Stomach smooth muscle (tissue), 2 donors: Measurements from ENCODE around the gene ERH.
A peak's percentile ranks its signal among the peaks of the same experiment; 100 is the strongest.

ENCODE experiments used
- H3K27ac ChIP-seq: one replicate; pipeline ENCODE4 v1.7.0; 2013; ENCODE audit warnings: mild to moderate bottlenecking, low read length, inconsistent platforms
- H3K27me3 ChIP-seq, 2 donors: one replicate each; pipeline ENCODE4 v1.7.0; 2013; ENCODE audit warnings: low read length in 2 of 2; ENCODE audit not compliant: insufficient read depth in 2 of 2, control insufficient read depth in 1 of 2
- H3K36me3 ChIP-seq, 2 donors: one replicate each; pipeline ENCODE4 v1.7.0; 2013; ENCODE audit warnings: low read length in 2 of 2; ENCODE audit not compliant: control insufficient read depth in 2 of 2, insufficient read depth in 2 of 2
- H3K4me1 ChIP-seq: one replicate; pipeline ENCODE4 v1.7.0; 2013; ENCODE audit warnings: low read length; ENCODE audit not compliant: control insufficient read depth, insufficient read depth
- H3K4me3 ChIP-seq, 2 donors: one replicate each; pipeline ENCODE4 v1.7.0; 2013; ENCODE audit warnings: low read length in 2 of 2
- H3K9ac ChIP-seq, 2 donors: one replicate each; pipeline ENCODE4 v1.7.0; 2013; ENCODE audit warnings: low read length in 2 of 2, mild to moderate bottlenecking in 1 of 2
- H3K9me3 ChIP-seq, 2 donors: one replicate each; pipeline ENCODE4 v1.7.0; 2013; ENCODE audit warnings: low read length in 2 of 2; ENCODE audit not compliant: control insufficient read depth in 2 of 2
- donor health status: healthy.
- donor health status: Pancreatic carcinoma.

Gene ERH

DNA sequence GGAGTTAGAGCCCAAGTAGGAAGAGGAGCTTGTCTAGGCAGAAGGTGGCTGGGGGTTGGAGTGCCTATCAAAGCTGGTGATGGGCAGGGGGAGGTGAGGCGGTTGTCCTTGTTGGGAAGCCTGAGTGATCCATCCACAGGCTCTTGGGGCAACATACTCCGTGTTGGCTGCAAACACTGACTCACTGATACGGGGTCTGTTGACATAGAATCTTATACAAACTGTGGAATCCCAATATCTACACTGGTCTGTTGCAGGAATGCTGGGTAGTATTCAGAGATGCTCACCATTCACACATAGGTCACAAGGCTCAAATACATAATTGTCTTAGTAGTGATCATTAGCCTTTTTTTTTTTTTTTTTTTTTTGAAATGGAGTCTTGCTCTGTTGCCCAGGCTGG lies 26.0 kb downstream of the ERH start:
- no peak overlapping the region for H3K27ac ChIP-seq
- no peak overlapping the region for H3K4me3 ChIP-seq
- H3K36me3 ChIP-seq: peaks cover 10 to 16% of the 10 kb centered on the region in 2 donors
- H3K27me3 ChIP-seq: no peaks in the 10 kb centered on the region
- no peaks in the 10 kb centered on the region for H3K9me3 ChIP-seq
- no peaks in the 10 kb centered on the region for H3K4me1 ChIP-seq
- H3K9ac ChIP-seq: no peak overlapping the region

- Histone ChIP-seq H3K27ac (no peak overlapping the region), H3K9ac (no peak overlapping the region), H3K9me3 (no peaks in the 10 kb centered on the region), H3K36me3 (peaks cover 0 to 6% of the 10 kb centered on the region in 2 donors), H3K4me3 (no peak overlapping the region), H3K4me1 (no peaks in the 10 kb centered on the region), H3K27me3 (no peaks in the 10 kb centered on the region)
These were observed 28.0 kb downstream of the ERH start for GRCh38 chr14:69370061-69370460.

- H3K27ac ChIP-seq: no peak overlapping the region
- no peaks in the 10 kb centered on the region for H3K4me1 ChIP-seq
- H3K36me3 ChIP-seq: peaks cover 0 to 2% of the 10 kb centered on the region in 2 donors
- H3K9ac ChIP-seq: no peak overlapping the region
- no peaks in the 10 kb centered on the region for H3K9me3 ChIP-seq
- no peak overlapping the region for H3K4me3 ChIP-seq
- H3K27me3 ChIP-seq: no peaks in the 10 kb centered on the region
These were observed 29.7 kb downstream of the ERH start for GRCh38 chr14:69368381-69368780.

- Histone ChIP-seq H3K4me1 (no peaks in the 10 kb centered on the region), H3K9me3 (no peaks in the 10 kb centered on the region), H3K27ac (no peak overlapping the region), H3K36me3 (no peaks in the 10 kb centered on the region), H3K4me3 (no peak overlapping the region), H3K9ac (no peak overlapping the region), H3K27me3 (peaks cover 0 to 4% of the 10 kb centered on the region in 2 donors)
These were observed 31.3 kb downstream of the ERH start for GRCh38 chr14:69366761-69367160.

- no peak overlapping the region for H3K27ac ChIP-seq
- peaks cover 0 to 4% of the 10 kb centered on the region in 2 donors for H3K27me3 ChIP-seq
- no peaks in the 10 kb centered on the region for H3K9me3 ChIP-seq
- no peaks in the 10 kb centered on the region for H3K36me3 ChIP-seq
- no peak overlapping the region for H3K4me3 ChIP-seq
- H3K4me1 ChIP-seq: no peaks in the 10 kb centered on the region
- H3K9ac ChIP-seq: peak overlapping the region in 1 of 2 donors; percentile 29
These were observed 32.0 kb downstream of the ERH start for GRCh38 chr14:69366069-69366468.

DNA sequence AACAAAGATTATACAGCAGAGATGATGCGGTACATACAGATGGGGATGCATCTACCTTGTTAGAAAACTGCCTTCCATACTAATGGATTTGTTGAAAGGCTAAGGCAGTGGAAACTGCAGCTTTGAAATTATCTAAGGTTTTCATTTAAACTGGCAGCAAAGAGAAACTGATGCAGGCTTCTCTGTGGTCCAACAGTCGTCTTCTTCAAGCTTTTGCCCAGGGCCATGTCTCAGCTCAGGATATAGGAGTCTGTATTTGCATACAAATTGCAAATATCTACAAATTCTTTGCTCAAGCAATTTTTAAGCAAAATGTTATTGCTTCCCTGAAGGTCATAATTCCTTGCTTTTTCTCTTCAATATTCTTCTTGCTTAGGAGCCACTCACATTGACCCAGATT lies 33.7 kb downstream of the ERH start:
- Histone ChIP-seq H3K9me3 (no peaks in the 10 kb centered on the region), H3K9ac (no peak overlapping the region), H3K36me3 (no peaks in the 10 kb centered on the region), H3K4me1 (no peaks in the 10 kb centered on the region), H3K27me3 (peaks cover 0 to 6% of the 10 kb centered on the region in 2 donors), H3K4me3 (no peak overlapping the region), H3K27ac (no peak overlapping the region)

DNA sequence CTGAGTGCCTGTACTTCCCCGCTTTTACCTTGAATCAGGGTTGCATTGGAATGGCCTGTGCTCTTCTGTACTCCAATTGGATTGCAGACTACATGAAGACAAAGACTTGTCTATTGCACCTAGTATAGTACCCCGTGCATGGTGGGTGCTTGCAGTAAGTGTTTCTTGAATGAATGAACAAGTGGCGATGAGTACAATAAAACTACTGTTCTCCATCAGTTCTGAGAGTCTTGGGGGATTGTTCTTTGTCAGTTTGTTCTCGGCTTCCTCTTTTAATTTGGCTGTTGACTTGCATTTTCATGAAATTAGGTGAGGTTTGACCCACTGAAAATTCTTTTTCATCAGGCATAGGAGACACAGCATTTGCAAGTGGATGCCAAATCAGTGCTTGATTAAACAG lies 34.1 kb downstream of the ERH start:
- H3K9me3 ChIP-seq: no peaks in the 10 kb centered on the region
- no peak overlapping the region for H3K27ac ChIP-seq
- H3K36me3 ChIP-seq: no peaks in the 10 kb centered on the region
- no peak overlapping the region for H3K4me3 ChIP-seq
- H3K4me1 ChIP-seq: no peaks in the 10 kb centered on the region
- no peak overlapping the region for H3K9ac ChIP-seq
- H3K27me3 ChIP-seq: peaks cover 0 to 6% of the 10 kb centered on the region in 2 donors

DNA sequence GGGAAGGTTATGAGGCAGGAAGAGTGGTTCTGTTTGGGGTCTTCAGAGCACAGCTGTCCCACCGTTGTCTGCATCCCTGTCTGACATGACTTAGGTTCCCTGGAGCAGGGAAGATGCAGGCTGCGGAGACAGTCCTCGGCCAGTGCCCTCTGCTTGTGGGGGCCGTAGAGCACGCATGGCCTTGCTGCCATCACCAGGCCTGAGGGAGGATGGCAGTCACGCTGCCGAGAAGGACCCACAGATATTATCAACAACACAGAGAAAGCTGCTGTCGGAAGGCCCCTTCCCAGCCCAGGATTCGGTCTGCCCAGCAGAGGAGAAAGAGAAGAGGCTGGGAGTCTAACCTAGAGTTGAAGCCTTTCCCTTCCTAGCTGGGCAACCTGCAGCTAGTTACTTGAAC lies 35.0 kb downstream of the ERH start:
- H3K27ac ChIP-seq: no peak overlapping the region
- no peaks in the 10 kb centered on the region for H3K9me3 ChIP-seq
- H3K4me3 ChIP-seq: no peak overlapping the region
- no peaks in the 10 kb centered on the region for H3K36me3 ChIP-seq
- H3K4me1 ChIP-seq: no peaks in the 10 kb centered on the region
- H3K27me3 ChIP-seq: peaks cover 0 to 6% of the 10 kb centered on the region in 2 donors
- H3K9ac ChIP-seq: no peak overlapping the region

- Histone ChIP-seq H3K4me1 (peaks cover 7% of the 10 kb centered on the region), H3K9ac (no peak overlapping the region), H3K27me3 (peaks cover 0 to 6% of the 10 kb centered on the region in 2 donors), H3K9me3 (no peaks in the 10 kb centered on the region), H3K4me3 (no peak overlapping the region), H3K27ac (no peak overlapping the region), H3K36me3 (no peaks in the 10 kb centered on the region)
These were observed 37.5 kb downstream of the ERH start for GRCh38 chr14:69360438-69361108.

GRCh38 chr14:69358966-69359365 lies 39.1 kb downstream of the ERH start:
- H3K27ac ChIP-seq: no peak overlapping the region
- H3K9me3 ChIP-seq: no peaks in the 10 kb centered on the region
- no peak overlapping the region for H3K9ac ChIP-seq
- H3K4me3 ChIP-seq: no peak overlapping the region
- H3K4me1 ChIP-seq: peaks cover 14% of the 10 kb centered on the region
- no peaks in the 10 kb centered on the region for H3K36me3 ChIP-seq
- peaks cover 0 to 6% of the 10 kb centered on the region in 2 donors for H3K27me3 ChIP-seq

DNA sequence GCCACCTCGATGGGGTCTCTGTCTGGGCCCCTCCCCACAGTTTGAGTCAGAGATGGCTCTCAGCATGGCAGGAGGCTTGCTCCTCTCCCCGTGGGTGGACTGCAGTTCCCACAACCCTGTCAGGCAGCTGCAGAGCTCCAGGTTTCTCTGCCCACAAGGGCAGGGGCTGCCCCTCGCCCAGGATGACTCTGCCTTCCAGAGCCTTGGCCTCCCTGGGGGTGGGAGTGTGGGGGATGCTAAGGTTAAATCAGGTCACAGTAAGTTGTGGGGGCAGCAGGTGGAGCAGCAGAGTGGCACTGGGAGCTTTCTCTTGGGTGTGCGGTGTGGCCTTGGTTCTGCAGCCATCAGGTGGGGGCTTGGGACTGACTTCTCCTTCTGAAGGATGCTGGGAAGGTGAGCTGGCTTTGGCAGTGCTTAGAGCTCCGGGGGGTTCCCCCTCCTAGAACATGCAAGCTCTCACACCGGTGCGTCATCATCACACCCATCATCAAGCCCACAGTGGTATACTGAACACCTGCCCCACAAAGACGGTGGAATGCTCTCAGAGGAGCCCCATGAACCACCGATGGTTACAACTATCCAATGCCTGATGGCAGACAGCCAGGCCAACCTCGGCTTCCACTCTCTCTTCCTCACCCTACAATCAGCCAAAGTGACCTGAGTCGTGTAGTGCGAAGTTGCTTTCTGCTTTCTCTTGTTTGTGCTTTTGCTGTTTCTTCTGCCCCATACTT lies 39.7 kb downstream of the ERH start:
- Histone ChIP-seq H3K27me3 (peaks cover 0 to 6% of the 10 kb centered on the region in 2 donors), H3K4me3 (no peak overlapping the region), H3K9me3 (no peaks in the 10 kb centered on the region), H3K27ac (no peak overlapping the region), H3K9ac (no peak overlapping the region), H3K36me3 (no peaks in the 10 kb centered on the region), H3K4me1 (peaks cover 14% of the 10 kb centered on the region)
